Measurements from ENCODE around the gene ZNF574.
"Not testable (repeated sequence)": the region's sequence is repeated elsewhere in the genome, so short reads cannot be mapped to it uniquely, and the experiment has no call there.

ZNF574 gene

GRCh38 chr19:42034640-42035391, 41.1 kb upstream of the ZNF574 start:
- H3K4me3 ChIP-seq (ENCODE audit: control insufficient read depth, low read depth, low read length), result not testable (repeated sequence)
- peak; percentile 84 for TF ChIP-seq CTCF (conservative IDR thresholded peaks at IDR 0.05; ENCODE audit: control insufficient read depth, insufficient read depth, low read depth, low read length)
- peak; percentile 70 for DNase-seq (ENCODE audit: low read depth)

GRCh38 chr19:42037649-42038048, 38.3 kb upstream of the ZNF574 start:
- H3K4me3 ChIP-seq (ENCODE audit: control insufficient read depth, low read depth, low read length), result no peak overlapping the region
- no peak for TF ChIP-seq CTCF (conservative IDR thresholded peaks at IDR 0.05; ENCODE audit: control insufficient read depth, insufficient read depth, low read depth, low read length)
- DNase-seq (ENCODE audit: low read depth), result no peak

- no peak for TF ChIP-seq CTCF (conservative IDR thresholded peaks at IDR 0.05; ENCODE audit: control insufficient read depth, insufficient read depth, low read depth, low read length)
- no peak overlapping the region for H3K4me3 ChIP-seq (ENCODE audit: control insufficient read depth, low read depth, low read length)
- DNase-seq (ENCODE audit: low read depth), result no peak
These were observed 37.3 kb upstream of the ZNF574 start for GRCh38 chr19:42038666-42039065.

GRCh38 chr19:42040031-42040430, 35.9 kb upstream of the ZNF574 start:
- TF ChIP-seq CTCF (conservative IDR thresholded peaks at IDR 0.05; ENCODE audit: control insufficient read depth, insufficient read depth, low read depth, low read length), result no peak
- no peak overlapping the region for H3K4me3 ChIP-seq (ENCODE audit: control insufficient read depth, low read depth, low read length)
- no peak for DNase-seq (ENCODE audit: low read depth)

GRCh38 chr19:42040491-42040890, 35.5 kb upstream of the ZNF574 start:
- not testable (repeated sequence) for DNase-seq (ENCODE audit: low read depth); H3K4me3 ChIP-seq (ENCODE audit: control insufficient read depth, low read depth, low read length)

GRCh38 chr19:42042455-42043170, 33.4 kb upstream of the ZNF574 start:
- no peak for DNase-seq (ENCODE audit: low read depth)
- H3K4me3 ChIP-seq (ENCODE audit: control insufficient read depth, low read depth, low read length), result no peak overlapping the region
- TF ChIP-seq CTCF (conservative IDR thresholded peaks at IDR 0.05; ENCODE audit: control insufficient read depth, insufficient read depth, low read depth, low read length), result no peak

- no peak for DNase-seq (ENCODE audit: low read depth)
- no peak for TF ChIP-seq CTCF (conservative IDR thresholded peaks at IDR 0.05; ENCODE audit: control insufficient read depth, insufficient read depth, low read depth, low read length)
These were observed 30.4 kb upstream of the ZNF574 start for GRCh38 chr19:42045575-42045974.

More at GRCh38 chr19:42045575-42045974, 30.4 kb upstream of the ZNF574 start:
- no peak overlapping the region for H3K4me3 ChIP-seq (ENCODE audit: control insufficient read depth, low read depth, low read length)

All from fibroblast of mammary gland (primary cell).